Astrocyte of the spinal cord (primary cell): Measurements from ENCODE around the gene SHROOM3.

Experiments used
- DNase-seq: peaks from one replicate; pipeline ENCODE4 v3.0.0; 2011; ENCODE audit warnings: low read depth, low spot score
- H3K4me3 ChIP-seq: 2 replicates; pipeline ENCODE4 v1.5.1; 2011; ENCODE audit warnings: low read depth, mild to moderate bottlenecking, low read length, moderate library complexity
- CTCF ChIP-seq: IDR thresholded peaks from 2 replicates; pipeline ENCODE4 v1.5.1; 2012; ENCODE audit warnings: low read depth, mild to moderate bottlenecking, low read length, inconsistent platforms
- in situ Hi-C: cut with HindIII; loops from 2 replicates; pipeline ENCODE4 v1.10.0; 2017; ENCODE audit warnings: low sequenced_read_pairs

Gene SHROOM3

DNA sequence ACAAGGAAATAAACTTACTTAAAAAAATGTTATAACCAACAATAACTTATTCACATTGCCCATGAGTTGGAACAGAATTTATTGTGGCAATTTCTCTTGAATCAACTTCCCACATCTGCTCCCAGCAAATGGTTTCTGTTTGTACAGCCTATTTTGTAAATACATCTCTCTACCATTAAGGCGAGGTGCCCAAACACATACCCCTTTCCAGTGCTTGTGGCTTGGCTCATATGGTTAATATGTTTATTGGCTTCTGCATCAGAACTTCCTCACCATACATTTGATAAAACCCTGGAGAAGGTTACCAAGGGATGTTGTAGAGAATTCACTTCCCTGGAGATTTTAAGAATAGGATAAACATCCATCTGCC lies 255.9 kb downstream of the SHROOM3 start:
- TF ChIP-seq CTCF, result no peak
- DNase-seq, result no peak
- no peak overlapping the region for H3K4me3 ChIP-seq
- in situ Hi-C loops, result no loop called here

DNA sequence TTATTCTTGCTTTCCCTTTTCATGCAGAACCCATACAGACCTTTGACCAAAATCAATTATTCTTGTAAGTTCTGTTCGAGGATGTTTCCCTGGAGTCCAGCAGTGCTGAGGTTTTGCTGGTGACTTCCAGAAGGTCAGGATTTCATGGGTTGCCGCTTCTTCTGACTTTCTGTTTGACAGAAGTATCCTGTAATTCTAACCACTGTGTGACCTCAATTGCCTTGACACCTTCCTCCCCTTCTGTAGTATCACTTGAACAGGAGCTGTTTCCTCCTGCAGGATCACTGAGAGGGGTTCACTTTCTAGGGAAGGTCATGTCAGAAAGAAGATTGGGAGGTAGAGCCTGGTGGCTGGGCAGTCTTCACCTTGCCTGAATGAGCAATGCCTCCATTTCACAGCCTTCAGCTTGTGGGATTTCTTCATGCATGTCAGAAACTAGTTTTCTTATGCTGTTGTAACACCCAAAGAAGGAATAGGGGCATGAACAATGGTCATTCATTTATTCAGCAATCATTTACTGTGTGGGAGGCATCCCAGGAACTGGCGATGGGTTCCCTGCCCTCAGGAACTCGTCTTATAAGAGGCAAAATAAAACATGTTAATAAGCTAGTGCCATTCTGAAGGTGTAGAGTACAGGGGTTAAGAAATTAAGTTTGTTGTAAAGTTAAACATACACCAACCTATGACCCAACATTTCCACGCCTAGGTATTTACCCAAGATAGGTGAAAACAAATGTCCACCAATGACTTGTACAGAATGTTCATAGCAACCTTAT lies 257.0 kb downstream of the SHROOM3 start:
- DNase-seq, result peak; percentile 45
- no peak for TF ChIP-seq CTCF
- H3K4me3 ChIP-seq, result no peak overlapping the region
- in situ Hi-C loops, result no loop called here

GRCh38 chr4:76692761-76693160 lies 257.7 kb downstream of the SHROOM3 start:
- H3K4me3 ChIP-seq, result no peak overlapping the region
- no peak for DNase-seq
- in situ Hi-C loops, result no loop called here
- no peak for TF ChIP-seq CTCF

DNA sequence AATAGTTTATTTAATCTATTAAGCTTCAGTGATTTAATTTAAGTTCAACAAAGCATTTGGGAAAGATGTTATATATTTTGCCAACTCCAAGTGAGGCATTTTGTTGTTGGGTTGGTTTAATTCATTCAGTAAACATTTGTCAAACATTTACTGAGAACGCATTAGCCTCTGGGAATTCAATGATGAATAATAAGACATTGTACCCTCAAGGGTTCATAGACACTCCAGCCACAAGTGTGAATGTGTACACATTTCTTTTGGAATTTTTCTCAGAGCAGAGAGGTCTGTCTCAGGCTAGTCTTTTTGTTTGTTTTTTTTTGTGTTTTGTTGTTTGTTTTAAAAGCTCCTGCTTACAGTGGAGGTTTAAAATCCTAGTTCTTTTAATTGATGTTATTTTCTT lies 259.0 kb downstream of the SHROOM3 start:
- in situ Hi-C loops, result no loop called here
- no peak for DNase-seq
- no peak overlapping the region for H3K4me3 ChIP-seq
- TF ChIP-seq CTCF, result no peak

- H3K4me3 ChIP-seq, result no peak overlapping the region
- peak; percentile 35 for DNase-seq
- in situ Hi-C loops, result no loop called here
- TF ChIP-seq CTCF, result no peak
Measured at GRCh38 chr4:76696109-76696508, 261.1 kb downstream of the SHROOM3 start.

- in situ Hi-C loops, result no loop called here
- TF ChIP-seq CTCF, result no peak
- DNase-seq, result no peak
- no peak overlapping the region for H3K4me3 ChIP-seq
Measured at GRCh38 chr4:76697129-76697803, 262.2 kb downstream of the SHROOM3 start.
